Measurements from ENCODE around the gene C1R.

C1R gene

GRCh38 chr12:7100239-7100638 lies 8.0 kb upstream of the C1R start:
- no peaks in the 10 kb centered on the region for H3F3A ChIP-seq (ENCODE audit: insufficient read depth)
- no peak overlapping the region for H3K9ac ChIP-seq (ENCODE audit: low read length)
- H3K27me3 ChIP-seq (ENCODE audit: low read length) = no peaks in the 10 kb centered on the region
- H3K79me2 ChIP-seq (ENCODE audit: insufficient read depth, low read length) = no peaks in the 10 kb centered on the region
- H2AFZ ChIP-seq (ENCODE audit: low read depth, low read length, severe bottlenecking) = no peak overlapping the region
- no peaks in the 10 kb centered on the region for H3K9me2 ChIP-seq (replicated peaks; ENCODE audit: insufficient read depth, low read length)
- no peaks in the 10 kb centered on the region for H3K36me3 ChIP-seq (ENCODE audit: low read length)
- no peak overlapping the region for H3K4me3 ChIP-seq (ENCODE audit: insufficient read depth, low read length, poor library complexity, severe bottlenecking)
- H4K20me1 ChIP-seq (ENCODE audit: low read depth, low read length) = no peaks in the 10 kb centered on the region
- H3K9me3 ChIP-seq (ENCODE audit: insufficient read depth, low read length) = no peaks in the 10 kb centered on the region
- TF ChIP-seq EZH2phosphoT487 (conservative IDR thresholded peaks at IDR 0.05; ENCODE audit: low read length) = no peak
- no peak for TF ChIP-seq CTCF (IDR thresholded peaks at IDR 0.05; ENCODE audit: insufficient read depth, low read length, poor library complexity, severe bottlenecking)
- H3K4me2 ChIP-seq (ENCODE audit: low read depth, low read length, poor library complexity, severe bottlenecking) = no peak overlapping the region
- no peak overlapping the region for H3K27ac ChIP-seq (ENCODE audit: low read depth, low read length)

GRCh38 chr12:7099290-7099996 lies 7.2 kb upstream of the C1R start:
- H3F3A ChIP-seq (ENCODE audit: insufficient read depth) = no peaks in the 10 kb centered on the region
- H3K4me2 ChIP-seq (ENCODE audit: low read depth, low read length, poor library complexity, severe bottlenecking) = no peak overlapping the region
- TF ChIP-seq EZH2phosphoT487 (conservative IDR thresholded peaks at IDR 0.05; ENCODE audit: low read length) = no peak
- no peak for TF ChIP-seq CTCF (IDR thresholded peaks at IDR 0.05; ENCODE audit: insufficient read depth, low read length, poor library complexity, severe bottlenecking)
- H3K4me3 ChIP-seq (ENCODE audit: insufficient read depth, low read length, poor library complexity, severe bottlenecking) = no peak overlapping the region
- H3K27ac ChIP-seq (ENCODE audit: low read depth, low read length) = no peak overlapping the region
- no peaks in the 10 kb centered on the region for H3K79me2 ChIP-seq (ENCODE audit: insufficient read depth, low read length)
- no peak overlapping the region for H3K9ac ChIP-seq (ENCODE audit: low read length)
- no peak overlapping the region for H2AFZ ChIP-seq (ENCODE audit: low read depth, low read length, severe bottlenecking)
- no peaks in the 10 kb centered on the region for H3K9me2 ChIP-seq (replicated peaks; ENCODE audit: insufficient read depth, low read length)
- H3K27me3 ChIP-seq (ENCODE audit: low read length) = no peaks in the 10 kb centered on the region
- H3K9me3 ChIP-seq (ENCODE audit: insufficient read depth, low read length) = no peaks in the 10 kb centered on the region
- H3K36me3 ChIP-seq (ENCODE audit: low read length) = no peaks in the 10 kb centered on the region
- H4K20me1 ChIP-seq (ENCODE audit: low read depth, low read length) = no peaks in the 10 kb centered on the region

GRCh38 chr12:7096979-7097378 lies 4.7 kb upstream of the C1R start:
- H3K9me3 ChIP-seq (ENCODE audit: insufficient read depth, low read length) = no peaks in the 10 kb centered on the region
- no peak overlapping the region for H3K27ac ChIP-seq (ENCODE audit: low read depth, low read length)
- H3K79me2 ChIP-seq (ENCODE audit: insufficient read depth, low read length) = no peaks in the 10 kb centered on the region
- H3K9ac ChIP-seq (ENCODE audit: low read length) = no peak overlapping the region
- H3F3A ChIP-seq (ENCODE audit: insufficient read depth) = no peaks in the 10 kb centered on the region
- no peaks in the 10 kb centered on the region for H3K36me3 ChIP-seq (ENCODE audit: low read length)
- H4K20me1 ChIP-seq (ENCODE audit: low read depth, low read length) = no peaks in the 10 kb centered on the region
- H2AFZ ChIP-seq (ENCODE audit: low read depth, low read length, severe bottlenecking) = no peak overlapping the region
- TF ChIP-seq EZH2phosphoT487 (conservative IDR thresholded peaks at IDR 0.05; ENCODE audit: low read length) (no peak), CTCF (IDR thresholded peaks at IDR 0.05; ENCODE audit: insufficient read depth, low read length, poor library complexity, severe bottlenecking) (no peak)
- no peaks in the 10 kb centered on the region for H3K9me2 ChIP-seq (replicated peaks; ENCODE audit: insufficient read depth, low read length)
- no peak overlapping the region for H3K4me2 ChIP-seq (ENCODE audit: low read depth, low read length, poor library complexity, severe bottlenecking)
- no peaks in the 10 kb centered on the region for H3K27me3 ChIP-seq (ENCODE audit: low read length)
- H3K4me3 ChIP-seq (ENCODE audit: insufficient read depth, low read length, poor library complexity, severe bottlenecking) = no peak overlapping the region
